Psoas muscle (tissue), 8 donors: Measurements from ENCODE around the gene OR51B6. TPM values are rescaled to one million over a fixed set of nuclear protein-coding genes. Genes with fewer than 3 reads are reported as not detected.
"Not testable (repeated sequence)": the region's sequence is repeated elsewhere in the genome, so short reads cannot be mapped to it uniquely, and the experiment has no call there.

Source experiments
- ATAC-seq, 4 donors: fragments of 200-7000 bp; cut with Tn5 transposase; one replicate each; pipeline ENCODE4 v1.9.1; 2020; ENCODE audit warnings: moderate library complexity in 3 of 4, mild to moderate bottlenecking in 2 of 4
- DNase-seq, 2 donors: peaks; one replicate each; pipeline ENCODE4 v3.0.0-alpha.2; 2020
- H3K27ac ChIP-seq: fragments of 200-600 bp; one replicate; pipeline ENCODE4 v1.8.0; 2022
- H3K27me3 ChIP-seq, 3 donors: fragments of 200-600 bp in 1 of 3; one replicate each; pipeline versions ENCODE4 v1.6.1 to v1.8.0; 2013 to 2022; ENCODE audit warnings: low read length in 2 of 3, mild to moderate bottlenecking in 2 of 3, moderate library complexity in 1 of 3; ENCODE audit not compliant: insufficient read depth in 3 of 3
- H3K36me3 ChIP-seq, 2 donors: fragments of 200-600 bp in 1 of 2; one replicate each; pipeline versions ENCODE4 v1.6.1 to v1.8.0; 2013 to 2022; ENCODE audit warnings: low read depth in 1 of 2, mild to moderate bottlenecking in 1 of 2, moderate library complexity in 1 of 2; ENCODE audit not compliant: insufficient read depth in 1 of 2
- H3K4me1 ChIP-seq: fragments of 200-600 bp; one replicate; pipeline ENCODE4 v1.8.0; 2022
- H3K4me3 ChIP-seq: fragments of 200-600 bp; one replicate; pipeline ENCODE4 v1.8.0; 2022; ENCODE audit warnings: mild to moderate bottlenecking
- H3K9me3 ChIP-seq: fragments of 200-600 bp; one replicate; pipeline ENCODE4 v1.8.0; 2022
- CTCF ChIP-seq: fragments of 200-600 bp; IDR thresholded peaks from one replicate; pipeline ENCODE4 v1.8.0; 2022; ENCODE audit warnings: antibody characterized with exemption
- WGBS, 3 donors: extraction: QIAGEN DNeasy Blood & Tissue Kit; methylation state at CpG; one replicate each; pipeline versions ENCODE4 v1.1.6 to v1.1.7; 2013; 5-methylcytosine and 5-hydroxymethylcytosine counted together
- intact Hi-C, 2 donors: fragments of 100-400 bp; cut with DNase I; formaldehyde crosslinking; loops; one replicate each; pipeline versions ENCODE4 v1.11.0 to v1.14.2; 2022
- polyA plus RNA-seq, 3 donors: library from polyadenylated mRNA; stranded (reverse); fragments of 200-250 nt; gene quantifications; one replicate each; pipeline ENCODE4 v1.2.3, GENCODE V29; 2013
- total RNA-seq, 4 donors: library from RNA; stranded (reverse); fragmentation: NEBNext Ultra II Directional in 2 of 4; extraction: Animal tissue kit (Norgen Biotek cat#: 25700) in 2 of 4; gene quantifications; one replicate each; pipeline versions ENCODE4 v1.2.1 to v1.2.4, GENCODE V29; 2021 to 2023
- donor health status: healthy with polysubstance abuse.
- donor health status: DM: no; HTN: no; CAD: no; lungs with moderate emphysema.
- donor health status: Bipolar disorder and iron deficiency.
- donor health status: healthy.
- donor health status: DM: yes; HTN: yes; CAD: no.
- donor health status: DM: no; HTN: no; CAD: no.
- donor health status: DM: no; HTN: no; CAD: no.
- donor health status: DM: yes; HTN: yes; CAD: no.

OR51B6 gene
- total and polyA plus RNA-seq, 7 donors = not detected

- intact Hi-C loops = no loop called here
- Histone ChIP-seq H3K9me3 (no peaks in the 10 kb centered on the region), H3K36me3 (no peaks in the 10 kb centered on the region), H3K4me1 (no peaks in the 10 kb centered on the region), H3K27ac (no peak overlapping the region), H3K4me3 (no peak overlapping the region), H3K27me3 (no peaks in the 10 kb centered on the region)
- no peak for TF ChIP-seq CTCF
- no peak for DNase-seq
- 86 to 91% (median 87%) methylated on average over 1 of the region's 1 CpG for WGBS, 3 donors
- no peak for ATAC-seq
Observed at GRCh38 chr11:5363679-5364078, 12.4 kb downstream of the OR51B6 start.

GRCh38 chr11:5364214-5364613 is 12.9 kb downstream of the OR51B6 start:
- DNase-seq (no peak), ATAC-seq (no peak)

GRCh38 chr11:5366365-5366764 is 15.1 kb downstream of the OR51B6 start:
- H3K4me1 ChIP-seq, H3K9me3 ChIP-seq, intact Hi-C loops, ATAC-seq, H3K36me3 ChIP-seq, DNase-seq, H3K27ac ChIP-seq, H3K4me3 ChIP-seq, H3K27me3 ChIP-seq: not testable (repeated sequence)
- WGBS, 3 donors = 75 to 90% (median 89%) methylated on average over 6 of the region's 6 CpGs

More at GRCh38 chr11:5364214-5364613, 12.9 kb downstream of the OR51B6 start:
- Histone ChIP-seq H3K36me3 (no peaks in the 10 kb centered on the region), H3K27ac (no peak overlapping the region), H3K9me3 (no peaks in the 10 kb centered on the region), H3K4me3 (no peak overlapping the region), H3K4me1 (no peaks in the 10 kb centered on the region), H3K27me3 (no peaks in the 10 kb centered on the region)
- TF ChIP-seq CTCF = no peak
- intact Hi-C loops = no loop called here
- 50 to 58% (median 58%) methylated on average over 1 to 2 of the region's 2 CpGs for WGBS, 3 donors

GRCh38 chr11:5366856-5367255 is 15.5 kb downstream of the OR51B6 start:
- intact Hi-C loops = no loop called here
- H3K27me3 ChIP-seq = no peaks in the 10 kb centered on the region
- WGBS, 3 donors = 0 to 80% (median 74%) methylated on average over 1 of the region's 1 CpG
- no peak overlapping the region for H3K4me3 ChIP-seq
- DNase-seq (no peak), ATAC-seq (no peak)
- no peak for TF ChIP-seq CTCF
- H3K4me1 ChIP-seq = no peaks in the 10 kb centered on the region
- no peaks in the 10 kb centered on the region for H3K9me3 ChIP-seq
- no peak overlapping the region for H3K27ac ChIP-seq
- no peaks in the 10 kb centered on the region for H3K36me3 ChIP-seq

GRCh38 chr11:5367448-5368074 is 16.3 kb downstream of the OR51B6 start:
- H3K27me3 ChIP-seq = no peaks in the 10 kb centered on the region
- no peak overlapping the region for H3K4me3 ChIP-seq
- no peaks in the 10 kb centered on the region for H3K4me1 ChIP-seq
- 41 to 87% (median 74%) methylated on average over 2 of the region's 2 CpGs for WGBS, 3 donors
- H3K9me3 ChIP-seq = no peaks in the 10 kb centered on the region
- H3K27ac ChIP-seq = no peak overlapping the region
- DNase-seq = no peak
- intact Hi-C loops = no loop called here
- TF ChIP-seq CTCF = no peak
- no peaks in the 10 kb centered on the region for H3K36me3 ChIP-seq
- no peak for ATAC-seq
